ENCODE results near the gene CCBE1. TPM values are rescaled to one million over a fixed set of nuclear protein-coding genes. Genes with fewer than 3 reads are reported as not detected.
"Not testable (repeated sequence)": the region's sequence is repeated elsewhere in the genome, so short reads cannot be mapped to it uniquely, and the experiment has no call there.

The CCBE1 gene
- total RNA-seq, 1 experiment from 2014 or later: not detected

- in situ Hi-C loops (cut with HindIII; ENCODE audit: low pct_unique_long_range_greater_than_20kb, low sequenced_read_pairs): no loop called here
- DNase-seq (ENCODE audit: low read depth): no peak
Observed at GRCh38 chr18:59691996-59692395, 5.2 kb downstream of the CCBE1 start.

- DNase-seq (ENCODE audit: low read depth): no peak
- in situ Hi-C loops (cut with HindIII; ENCODE audit: low pct_unique_long_range_greater_than_20kb, low sequenced_read_pairs): no loop called here
Observed at GRCh38 chr18:59690996-59691395, 6.2 kb downstream of the CCBE1 start.

DNA sequence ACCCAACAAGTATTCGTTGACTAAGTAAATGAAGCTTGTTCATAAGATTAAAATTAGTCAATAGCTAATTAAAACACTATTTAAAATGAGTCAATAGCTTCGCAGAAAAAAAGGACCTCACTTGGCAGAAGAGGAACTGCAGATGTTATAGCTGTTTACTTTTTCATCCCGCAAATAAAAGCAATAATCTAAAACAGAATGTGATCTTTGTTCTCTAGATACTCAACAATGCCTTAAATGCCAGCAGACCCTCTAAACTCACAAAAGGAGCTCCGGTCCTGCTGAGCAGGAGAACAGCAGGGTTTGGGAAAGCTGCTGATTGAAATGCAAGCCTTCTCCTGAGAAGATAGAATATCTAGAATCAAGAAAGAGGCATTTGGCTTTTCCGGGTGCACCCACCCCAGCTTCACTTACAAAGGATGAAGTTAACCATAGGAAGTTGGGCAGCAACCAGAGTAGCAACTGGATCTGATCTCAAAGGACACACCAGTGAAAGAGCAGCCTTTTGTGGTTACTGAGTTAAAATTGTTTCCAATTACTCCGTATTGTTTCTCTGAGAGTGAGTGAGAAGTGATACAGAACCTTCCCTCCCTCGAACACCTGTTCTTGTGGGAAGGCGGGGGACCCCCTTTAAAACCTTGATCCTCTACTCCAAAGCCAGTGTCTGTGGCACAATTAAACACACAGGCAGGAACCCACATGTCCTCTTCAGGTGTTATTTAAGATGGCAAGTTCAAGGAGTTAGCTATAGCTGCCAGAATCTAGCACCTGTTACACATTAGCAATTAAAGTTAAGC, 6.8 kb downstream of the CCBE1 start:
- in situ Hi-C loops (cut with HindIII; ENCODE audit: low pct_unique_long_range_greater_than_20kb, low sequenced_read_pairs): no loop called here
- DNase-seq (ENCODE audit: low read depth): no peak

GRCh38 chr18:59689756-59690155, 7.5 kb downstream of the CCBE1 start:
- no peak for DNase-seq (ENCODE audit: low read depth)
- in situ Hi-C loops (cut with HindIII; ENCODE audit: low pct_unique_long_range_greater_than_20kb, low sequenced_read_pairs): no loop called here

DNA sequence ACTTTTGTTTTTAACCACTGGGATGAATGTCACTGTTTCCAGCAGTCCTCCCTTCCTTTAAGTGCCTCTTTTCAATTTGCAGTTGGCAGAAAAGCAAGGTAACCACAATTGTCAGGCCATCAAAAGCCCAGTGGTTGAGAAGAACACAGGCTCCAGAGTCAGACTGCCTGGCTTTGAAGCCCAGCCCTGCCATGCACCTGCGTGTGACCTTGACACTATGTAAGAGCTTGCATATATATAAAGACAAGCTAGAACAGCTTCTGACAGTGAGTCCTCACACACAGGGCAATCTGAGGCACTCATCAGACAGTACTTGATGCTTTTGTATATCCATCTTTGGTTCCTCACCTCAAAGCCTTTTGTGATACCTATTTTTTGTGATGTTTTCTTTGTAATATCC, 11.0 kb downstream of the CCBE1 start:
- DNase-seq (ENCODE audit: low read depth): no peak
- in situ Hi-C loops (cut with HindIII; ENCODE audit: low pct_unique_long_range_greater_than_20kb, low sequenced_read_pairs): no loop called here

DNA sequence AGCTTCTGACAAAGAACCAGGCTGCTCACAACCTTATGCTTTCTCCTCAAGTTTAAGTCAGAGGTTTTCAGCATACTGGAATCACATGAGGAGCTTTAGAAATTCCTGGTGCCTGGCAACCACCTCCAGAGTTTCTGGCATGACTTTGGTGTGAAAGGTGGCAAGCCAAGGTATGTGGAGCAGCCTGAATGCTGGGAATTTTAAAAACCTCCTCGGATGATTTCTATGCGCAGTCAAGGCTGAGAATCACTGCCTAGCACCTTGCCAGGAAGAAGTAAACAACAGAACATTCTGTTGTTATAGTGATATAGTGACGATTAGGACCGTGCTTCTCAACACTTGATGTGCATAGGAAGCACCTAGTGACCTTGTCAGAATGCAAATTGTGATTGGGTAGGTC, 11.7 kb downstream of the CCBE1 start:
- in situ Hi-C loops (cut with HindIII; ENCODE audit: low pct_unique_long_range_greater_than_20kb, low sequenced_read_pairs): no loop called here
- no peak for DNase-seq (ENCODE audit: low read depth)

DNA sequence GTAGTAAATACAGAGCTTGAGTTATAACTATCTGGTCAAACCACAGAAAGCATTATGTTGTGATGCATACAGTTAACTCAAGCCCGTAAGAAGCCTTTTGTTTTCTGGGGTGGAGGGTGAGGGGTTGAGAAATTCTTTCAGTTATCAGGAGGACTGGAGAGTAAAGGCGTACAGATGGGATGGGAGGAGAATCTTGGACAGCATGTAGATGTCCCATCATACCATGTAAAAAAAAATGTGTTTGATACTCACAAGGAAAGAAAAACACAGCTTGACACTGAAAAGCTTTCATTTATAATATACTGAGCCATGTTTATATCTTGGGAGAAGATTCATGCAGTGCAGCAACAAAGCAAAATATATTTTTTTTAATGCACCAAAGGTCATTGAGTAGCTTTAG, 12.4 kb downstream of the CCBE1 start:
- no peak for DNase-seq (ENCODE audit: low read depth)
- in situ Hi-C loops (cut with HindIII; ENCODE audit: low pct_unique_long_range_greater_than_20kb, low sequenced_read_pairs): no loop called here

- no peak for DNase-seq (ENCODE audit: low read depth)
- in situ Hi-C loops (cut with HindIII; ENCODE audit: low pct_unique_long_range_greater_than_20kb, low sequenced_read_pairs): no loop called here
Observed at GRCh38 chr18:59681521-59682004, 15.7 kb downstream of the CCBE1 start.

GRCh38 chr18:59681051-59681450, 16.2 kb downstream of the CCBE1 start:
- in situ Hi-C loops (cut with HindIII; ENCODE audit: low pct_unique_long_range_greater_than_20kb, low sequenced_read_pairs): no loop called here
- no peak for DNase-seq (ENCODE audit: low read depth)

DNA sequence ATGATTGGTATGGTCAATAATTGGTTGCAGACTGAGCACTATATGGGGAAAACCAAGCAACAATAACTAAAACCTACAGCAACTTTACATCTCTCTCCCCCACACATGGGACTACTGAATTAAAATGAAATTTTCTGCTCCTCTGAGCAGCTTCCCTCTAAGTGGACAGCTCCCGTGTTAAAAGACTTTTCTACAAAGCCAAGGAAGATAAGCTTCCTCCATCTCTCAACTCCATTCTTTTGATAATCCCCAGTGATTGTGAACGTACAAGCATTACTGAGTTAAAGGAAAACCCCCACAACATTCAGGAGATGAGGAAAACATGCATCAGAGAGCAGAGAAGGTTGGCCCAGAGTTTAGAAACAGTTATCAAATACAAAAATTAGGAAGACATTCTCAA, 21.9 kb downstream of the CCBE1 start:
- DNase-seq (ENCODE audit: low read depth): no peak
- in situ Hi-C loops (cut with HindIII; ENCODE audit: low pct_unique_long_range_greater_than_20kb, low sequenced_read_pairs): no loop called here

DNA sequence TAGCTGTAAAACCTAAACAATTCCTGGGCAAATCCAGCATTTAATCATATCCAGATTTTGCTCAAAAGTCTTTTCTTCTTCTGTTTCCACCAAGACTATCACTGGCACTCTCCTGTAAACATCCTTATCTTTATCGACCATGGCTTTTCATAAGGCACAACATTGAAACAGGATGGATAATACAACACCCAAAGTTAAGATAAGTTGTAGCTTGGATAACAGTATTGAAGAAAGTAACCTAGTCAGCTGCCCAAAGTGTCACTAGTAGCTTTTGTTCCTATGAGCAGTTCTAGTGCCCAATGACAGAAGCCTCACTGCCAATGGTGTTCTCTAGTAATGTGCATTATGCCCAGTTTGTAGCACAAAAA, 22.3 kb downstream of the CCBE1 start:
- in situ Hi-C loops (cut with HindIII; ENCODE audit: low pct_unique_long_range_greater_than_20kb, low sequenced_read_pairs): no loop called here
- DNase-seq (ENCODE audit: low read depth): no peak

DNA sequence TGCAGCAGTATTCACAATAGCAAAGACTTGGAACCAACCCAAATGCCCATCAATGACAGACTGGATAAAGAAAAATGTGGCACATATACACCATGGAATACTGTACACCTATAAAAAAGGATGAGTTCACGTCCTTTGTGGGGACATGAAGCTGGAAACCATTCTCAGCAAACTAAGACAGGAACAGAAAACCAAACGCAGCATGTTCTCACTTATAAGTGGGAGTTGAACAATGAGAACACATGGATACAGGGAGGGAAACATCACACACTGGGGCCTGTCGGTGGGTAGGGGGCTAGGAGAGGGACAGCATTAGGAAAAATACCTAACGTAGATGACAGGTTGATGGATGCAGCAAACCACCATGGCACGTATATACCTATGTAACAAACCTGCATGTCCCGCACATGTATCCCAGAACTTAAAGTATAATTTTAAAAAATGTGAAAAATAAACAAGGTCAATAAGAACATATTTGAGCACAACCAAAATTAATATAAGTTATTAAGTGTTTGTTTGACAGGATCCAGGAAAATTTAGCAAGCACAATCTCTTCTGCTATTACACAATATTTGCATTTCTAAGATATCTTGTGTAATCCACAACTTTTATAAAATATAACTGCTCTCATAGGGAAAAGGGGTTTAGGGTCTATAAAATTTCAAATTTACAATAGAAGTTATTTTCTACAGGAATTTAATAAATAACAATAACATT, 22.9 kb downstream of the CCBE1 start:
- DNase-seq (ENCODE audit: low read depth): no peak
- in situ Hi-C loops (cut with HindIII; ENCODE audit: low pct_unique_long_range_greater_than_20kb, low sequenced_read_pairs): no loop called here

DNA sequence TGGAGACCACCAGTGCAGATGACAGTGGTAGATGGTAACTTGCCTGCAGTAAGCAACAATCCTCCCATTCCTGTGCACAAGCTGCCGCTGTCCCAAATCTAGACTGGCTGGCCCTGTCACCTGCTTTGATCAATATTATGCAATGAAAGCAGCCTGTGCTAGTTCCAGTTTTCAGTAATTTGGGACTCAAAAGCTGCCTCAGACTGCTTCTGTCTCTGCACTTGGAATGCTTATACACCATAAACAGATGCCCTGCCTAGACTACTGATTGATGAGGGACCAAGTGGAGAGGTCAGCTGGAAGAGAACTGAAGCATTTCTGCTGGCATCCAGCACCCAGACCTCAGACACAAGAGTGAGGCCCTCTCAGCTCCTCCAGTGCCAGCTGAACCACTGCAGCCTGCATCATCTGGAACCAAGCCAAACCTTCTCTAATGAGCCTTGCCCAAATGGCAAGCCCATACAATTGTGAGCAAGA, 24.9 kb downstream of the CCBE1 start:
- in situ Hi-C loops (cut with HindIII; ENCODE audit: low pct_unique_long_range_greater_than_20kb, low sequenced_read_pairs): no loop called here
- no peak for DNase-seq (ENCODE audit: low read depth)

- in situ Hi-C loops (cut with HindIII; ENCODE audit: low pct_unique_long_range_greater_than_20kb, low sequenced_read_pairs): no loop called here
- no peak for DNase-seq (ENCODE audit: low read depth)
Observed at GRCh38 chr18:59671551-59671950, 25.7 kb downstream of the CCBE1 start.

- in situ Hi-C loops (cut with HindIII; ENCODE audit: low pct_unique_long_range_greater_than_20kb, low sequenced_read_pairs): no loop called here
- no peak for DNase-seq (ENCODE audit: low read depth)
Observed at GRCh38 chr18:59669872-59670657, 27.2 kb downstream of the CCBE1 start.

DNA sequence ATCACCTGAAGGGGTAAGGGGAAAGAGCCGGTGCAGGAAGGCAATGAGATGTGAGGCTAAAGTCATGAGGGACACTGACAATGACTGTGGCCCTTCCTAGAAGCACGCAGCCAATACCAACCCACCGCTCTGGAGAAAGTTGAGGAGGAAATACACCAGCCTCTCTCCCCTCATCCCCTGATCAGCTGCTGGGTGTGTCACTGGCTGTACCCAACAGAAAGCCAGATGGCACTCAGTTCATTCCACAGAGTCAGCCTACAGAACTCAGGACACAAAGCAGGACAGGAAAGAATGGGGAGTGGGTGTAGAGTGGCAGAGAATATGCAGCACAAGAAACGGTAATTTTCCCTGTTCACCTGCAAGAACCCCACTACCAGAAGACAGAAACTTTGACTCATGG, 29.7 kb downstream of the CCBE1 start:
- no peak for DNase-seq (ENCODE audit: low read depth)
- in situ Hi-C loops (cut with HindIII; ENCODE audit: low pct_unique_long_range_greater_than_20kb, low sequenced_read_pairs): no loop called here

GRCh38 chr18:59666007-59666402, 31.2 kb downstream of the CCBE1 start:
- DNase-seq (ENCODE audit: low read depth); in situ Hi-C loops (cut with HindIII; ENCODE audit: low pct_unique_long_range_greater_than_20kb, low sequenced_read_pairs): not testable (repeated sequence)

- no peak for DNase-seq (ENCODE audit: low read depth)
- in situ Hi-C loops (cut with HindIII; ENCODE audit: low pct_unique_long_range_greater_than_20kb, low sequenced_read_pairs): no loop called here
Observed at GRCh38 chr18:59665057-59666006, 31.9 kb downstream of the CCBE1 start.
